Measurements from ENCODE around the gene TLX2. TPM values are rescaled to one million over a fixed set of nuclear protein-coding genes. Genes with fewer than 3 reads are reported as not detected.
A peak's percentile ranks its signal among the peaks of the same experiment; 100 is the strongest.

Gene TLX2
- total and polyA plus RNA-seq, 2 donors (not counting 3 experiments of a cell fraction or from before 2014, with no cell fraction given) = not detected

- Histone ChIP-seq H2AFZ (ENCODE audit: low read depth, low read length) (peak overlapping the region; percentile 98), H3K9me3 (replicated peaks; ENCODE audit: control insufficient read depth, insufficient read depth, low read length) (no peaks in the 10 kb centered on the region), H3K36me3 (ENCODE audit: control insufficient read depth in 2 of 2, extremely low read depth in 1 of 2, insufficient read depth in 2 of 2, low read length in 2 of 2) (peaks cover 0 to 4% of the 10 kb centered on the region in 2 experiments), H3K4me1 (ENCODE audit: control insufficient read depth, extremely low read depth, insufficient read depth, low read length) (peaks cover 17% of the 10 kb centered on the region), H3K27me3 (ENCODE audit: control insufficient read depth in 2 of 2, insufficient read depth in 2 of 2, low read length in 2 of 2) (peaks cover 1 to 4% of the 10 kb centered on the region in 2 experiments), H3K79me2 (ENCODE audit: control insufficient read depth, insufficient read depth, low read length) (no peaks in the 10 kb centered on the region), H3K27ac (ENCODE audit: insufficient read depth, low read depth, low read length) (no peak overlapping the region), H3K9me1 (replicated peaks; ENCODE audit: control insufficient read depth, extremely low read depth, insufficient read depth, low read length) (no peaks in the 10 kb centered on the region), H3K4me3 (replicated peaks in 1 of 3; ENCODE audit: insufficient read depth in 1 of 3, low read depth in 1 of 3, low read length in 3 of 3) (no peak overlapping the region), H4K20me1 (replicated peaks; ENCODE audit: control insufficient read depth, extremely low read depth, insufficient read depth, low read length) (no peaks in the 10 kb centered on the region), H3K4me2 (ENCODE audit: insufficient read depth, low read length) (no peak overlapping the region), H3K9ac (replicated peaks; ENCODE audit: extremely low read depth, insufficient read depth, low read length) (no peak overlapping the region)
- intact Hi-C loops (cut with micrococcal nuclease) (no loop called here), dilution Hi-C loops (cut with MboI; ENCODE audit: extremely low pct_ligation_motif_present, low sequenced_read_pairs) (no loop called here)
- TF ChIP-seq CTCF (IDR thresholded peaks at IDR 0.05; ENCODE audit: extremely low read depth in 1 of 2, insufficient read depth in 1 of 2, low read depth in 1 of 2, low read length in 2 of 2) = no peak
- TF ChIP-seq POLR2A (IDR thresholded peaks at IDR 0.05; ENCODE audit: low read depth, low read length) = no peak
- TF ChIP-seq GATA2 (IDR thresholded peaks at IDR 0.05; ENCODE audit: insufficient read depth, insufficient read length, low read depth, low read length) = no peak
- TF ChIP-seq FOS (IDR thresholded peaks at IDR 0.05; ENCODE audit: borderline replicate concordance, insufficient read depth, low read length) = no peak
- TF ChIP-seq MYC (IDR thresholded peaks at IDR 0.05; ENCODE audit: low read depth, low read length) = no peak
- no peak for TF ChIP-seq JUN (IDR thresholded peaks at IDR 0.05; ENCODE audit: borderline replicate concordance, insufficient read depth, insufficient read length, low read depth)
- no peak for TF ChIP-seq MAX (IDR thresholded peaks at IDR 0.05; ENCODE audit: insufficient read depth, insufficient read length)
- FAIRE-seq = no peak
- BruUV-seq (replicated peaks) = no TSS peak
- CTCF ChIA-PET = interaction anchor here (0.9 kb wide), 1 partner anchor 49 kb away, joined by 3 read pairs; no protein-coding TSS in a partner anchor
- POLR2A ChIA-PET = no interaction called here
- no peak for DNase-seq (ENCODE audit: low read depth, low spot score)
Measured at GRCh38 chr2:74552914-74553811, 38.9 kb downstream of the TLX2 start.
